ENCODE measurements around the gene ALKBH5.

The ALKBH5 gene

DNA sequence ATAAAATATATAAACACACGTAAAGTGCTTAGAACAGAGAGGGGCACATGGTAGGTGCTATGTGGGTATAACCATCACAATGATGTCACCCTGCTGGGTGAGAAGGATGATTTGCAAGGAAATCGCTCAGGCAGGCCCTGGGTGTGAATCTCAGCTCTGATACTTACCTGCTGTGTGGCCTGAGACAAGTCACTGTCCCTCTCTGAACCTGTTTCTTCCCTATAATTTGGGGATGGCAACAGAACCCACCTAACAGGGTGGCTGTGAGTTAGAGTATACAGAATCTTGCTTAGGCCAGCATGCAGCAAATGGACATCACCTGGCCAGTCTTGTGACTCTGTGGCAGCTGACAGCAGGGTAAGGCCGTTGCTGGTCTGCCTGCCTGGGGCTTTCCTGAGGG is 36.6 kb upstream of the ALKBH5 start:
- Histone ChIP-seq H3K9me3 (ENCODE audit: severe bottlenecking) (no peaks in the 10 kb centered on the region), H3K27me3 (ENCODE audit: insufficient read depth, poor library complexity, severe bottlenecking) (no peaks in the 10 kb centered on the region), H3K27ac (ENCODE audit: poor library complexity, severe bottlenecking) (no peak overlapping the region), H3K4me3 (ENCODE audit: severe bottlenecking) (no peak overlapping the region), H3K4me1 (ENCODE audit: insufficient read depth, poor library complexity, severe bottlenecking) (no peaks in the 10 kb centered on the region), H3K36me3 (ENCODE audit: low read depth) (no peaks in the 10 kb centered on the region)
- TF ChIP-seq, protein P1, sequence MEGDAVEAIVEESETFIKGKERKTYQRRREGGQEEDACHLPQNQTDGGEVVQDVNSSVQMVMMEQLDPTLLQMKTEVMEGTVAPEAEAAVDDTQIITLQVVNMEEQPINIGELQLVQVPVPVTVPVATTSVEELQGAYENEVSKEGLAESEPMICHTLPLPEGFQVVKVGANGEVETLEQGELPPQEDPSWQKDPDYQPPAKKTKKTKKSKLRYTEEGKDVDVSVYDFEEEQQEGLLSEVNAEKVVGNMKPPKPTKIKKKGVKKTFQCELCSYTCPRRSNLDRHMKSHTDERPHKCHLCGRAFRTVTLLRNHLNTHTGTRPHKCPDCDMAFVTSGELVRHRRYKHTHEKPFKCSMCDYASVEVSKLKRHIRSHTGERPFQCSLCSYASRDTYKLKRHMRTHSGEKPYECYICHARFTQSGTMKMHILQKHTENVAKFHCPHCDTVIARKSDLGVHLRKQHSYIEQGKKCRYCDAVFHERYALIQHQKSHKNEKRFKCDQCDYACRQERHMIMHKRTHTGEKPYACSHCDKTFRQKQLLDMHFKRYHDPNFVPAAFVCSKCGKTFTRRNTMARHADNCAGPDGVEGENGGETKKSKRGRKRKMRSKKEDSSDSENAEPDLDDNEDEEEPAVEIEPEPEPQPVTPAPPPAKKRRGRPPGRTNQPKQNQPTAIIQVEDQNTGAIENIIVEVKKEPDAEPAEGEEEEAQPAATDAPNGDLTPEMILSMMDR (IDR thresholded peaks at IDR 0.05; ENCODE audit: poor library complexity, severe bottlenecking) = no peak
- ATAC-seq (ENCODE audit: low read depth) = no peak
- no peak for DNase-seq (ENCODE audit: low spot score)

DNA sequence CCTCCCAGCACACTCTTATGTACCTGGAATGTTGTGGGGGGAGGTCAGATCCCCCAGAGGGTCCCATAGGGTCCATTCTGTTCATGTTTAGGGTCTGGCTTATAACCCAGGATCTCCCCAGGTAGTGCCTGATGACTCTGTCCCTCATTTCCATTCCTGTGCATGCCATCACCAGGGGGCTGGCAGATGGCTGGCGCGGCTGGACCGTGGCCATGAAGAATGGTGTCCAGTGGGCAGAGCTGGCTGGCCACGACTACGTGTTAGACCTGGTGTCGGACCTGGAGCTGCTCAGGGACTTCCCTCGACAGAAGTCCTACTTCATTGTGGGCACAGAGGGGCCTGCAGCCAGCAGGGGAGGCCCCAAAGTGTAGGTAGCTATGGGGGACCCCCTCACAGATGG is 35.0 kb upstream of the ALKBH5 start:
- Histone ChIP-seq H3K27me3 (ENCODE audit: insufficient read depth, poor library complexity, severe bottlenecking) (no peaks in the 10 kb centered on the region), H3K9me3 (ENCODE audit: severe bottlenecking) (no peaks in the 10 kb centered on the region), H3K27ac (ENCODE audit: poor library complexity, severe bottlenecking) (no peak overlapping the region), H3K4me3 (ENCODE audit: severe bottlenecking) (no peak overlapping the region), H3K4me1 (ENCODE audit: insufficient read depth, poor library complexity, severe bottlenecking) (no peaks in the 10 kb centered on the region), H3K36me3 (ENCODE audit: low read depth) (no peaks in the 10 kb centered on the region)
- TF ChIP-seq, protein P1 (IDR thresholded peaks at IDR 0.05; ENCODE audit: poor library complexity, severe bottlenecking) = no peak
- ATAC-seq (ENCODE audit: low read depth) (no peak), DNase-seq (ENCODE audit: low spot score) (no peak)

DNA sequence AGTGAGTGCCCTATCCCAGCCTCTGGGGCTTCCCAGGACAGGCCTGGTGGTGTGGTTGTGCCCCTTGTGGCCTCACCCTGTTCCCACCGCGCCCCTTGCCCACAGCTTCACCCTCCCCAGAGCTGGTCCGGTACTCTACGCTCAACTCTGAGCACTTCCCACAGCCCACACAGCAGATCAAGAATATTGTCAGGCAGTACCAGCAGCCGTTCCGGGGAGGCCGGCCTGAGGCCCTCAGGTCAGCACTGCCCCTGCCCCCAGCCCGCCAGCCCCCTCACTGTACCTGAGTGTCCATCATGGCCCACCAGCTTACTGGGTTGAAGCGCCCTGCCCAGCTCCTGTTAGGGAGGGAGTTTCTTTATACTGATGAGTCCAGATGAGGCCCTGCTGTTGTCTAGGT is 32.3 kb upstream of the ALKBH5 start:
- Histone ChIP-seq H3K9me3 (ENCODE audit: severe bottlenecking) (no peaks in the 10 kb centered on the region), H3K27me3 (ENCODE audit: insufficient read depth, poor library complexity, severe bottlenecking) (no peaks in the 10 kb centered on the region), H3K27ac (ENCODE audit: poor library complexity, severe bottlenecking) (no peak overlapping the region), H3K4me3 (ENCODE audit: severe bottlenecking) (no peak overlapping the region), H3K4me1 (ENCODE audit: insufficient read depth, poor library complexity, severe bottlenecking) (no peaks in the 10 kb centered on the region), H3K36me3 (ENCODE audit: low read depth) (no peaks in the 10 kb centered on the region)
- ATAC-seq (ENCODE audit: low read depth) (no peak), DNase-seq (ENCODE audit: low spot score) (no peak)
- TF ChIP-seq, protein P1 (IDR thresholded peaks at IDR 0.05; ENCODE audit: poor library complexity, severe bottlenecking) = no peak

DNA sequence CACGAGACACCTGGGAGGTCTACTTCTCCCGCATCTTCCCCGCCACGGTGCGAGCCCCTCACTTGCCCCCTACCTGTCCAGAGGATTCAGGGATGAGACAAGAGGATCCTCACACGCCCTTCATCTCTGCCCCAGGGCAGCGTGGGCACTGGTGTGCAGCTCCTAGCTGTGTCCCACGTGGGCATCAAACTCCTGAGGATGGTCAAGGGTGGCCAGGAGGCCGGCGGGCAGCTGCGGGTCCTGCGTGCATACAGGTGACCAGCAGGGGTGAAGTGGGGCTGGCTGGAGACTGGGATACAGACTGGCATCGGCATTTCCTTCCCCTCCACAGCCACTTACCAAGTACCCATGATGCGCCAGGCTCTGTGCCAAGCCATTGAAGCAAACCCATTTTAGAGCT is 28.4 kb upstream of the ALKBH5 start:
- no peak overlapping the region for H3K27ac ChIP-seq (ENCODE audit: poor library complexity, severe bottlenecking)

More for the DNA sequence above, 28.4 kb upstream of the ALKBH5 start:
- TF ChIP-seq, protein P1 (IDR thresholded peaks at IDR 0.05; ENCODE audit: poor library complexity, severe bottlenecking) = no peak
- Histone ChIP-seq H3K4me1 (ENCODE audit: insufficient read depth, poor library complexity, severe bottlenecking) (peaks cover 3% of the 10 kb centered on the region), H3K36me3 (ENCODE audit: low read depth) (no peaks in the 10 kb centered on the region), H3K27me3 (ENCODE audit: insufficient read depth, poor library complexity, severe bottlenecking) (no peaks in the 10 kb centered on the region), H3K9me3 (ENCODE audit: severe bottlenecking) (no peaks in the 10 kb centered on the region), H3K4me3 (ENCODE audit: severe bottlenecking) (no peak overlapping the region)
- ATAC-seq (ENCODE audit: low read depth) (no peak), DNase-seq (ENCODE audit: low spot score) (no peak)

Measured in RWPE2 (cell line).